Mucosa of rectum (tissue), 2 donors: ENCODE measurements around the gene SLC46A2.

Experiments used
- H3K27ac ChIP-seq, 2 donors: one replicate each; pipeline ENCODE4 v1.7.0; 2013; ENCODE audit warnings: inconsistent platforms in 2 of 2, low read depth in 2 of 2, low read length in 2 of 2
- H3K27me3 ChIP-seq, 2 donors: one replicate each; pipeline ENCODE4 v1.7.0; 2013; ENCODE audit warnings: low read length in 2 of 2; ENCODE audit not compliant: control insufficient read depth in 2 of 2, insufficient read depth in 2 of 2
- H3K36me3 ChIP-seq, 2 donors: one replicate each; pipeline ENCODE4 v1.7.0; 2013; ENCODE audit warnings: low read length in 2 of 2; ENCODE audit not compliant: control insufficient read depth in 2 of 2, insufficient read depth in 2 of 2
- H3K4me1 ChIP-seq, 2 donors: one replicate each; pipeline ENCODE4 v1.7.0; 2013; ENCODE audit warnings: low read length in 2 of 2, mild to moderate bottlenecking in 1 of 2; ENCODE audit not compliant: control insufficient read depth in 2 of 2, insufficient read depth in 2 of 2
- H3K4me3 ChIP-seq, 2 donors: one replicate each; pipeline ENCODE4 v1.7.0; 2013; ENCODE audit warnings: low read length in 2 of 2
- H3K9ac ChIP-seq, 2 donors: one replicate each; pipeline ENCODE4 v1.7.0; 2013; ENCODE audit warnings: low read length in 2 of 2, low read depth in 1 of 2, mild to moderate bottlenecking in 1 of 2
- H3K9me3 ChIP-seq, 2 donors: one replicate each; pipeline ENCODE4 v1.7.0; 2013; ENCODE audit warnings: low read length in 2 of 2; ENCODE audit not compliant: control insufficient read depth in 2 of 2
- donor health status: healthy.
- donor health status: Normal muscosa, but diverticular disease.

The SLC46A2 gene

DNA sequence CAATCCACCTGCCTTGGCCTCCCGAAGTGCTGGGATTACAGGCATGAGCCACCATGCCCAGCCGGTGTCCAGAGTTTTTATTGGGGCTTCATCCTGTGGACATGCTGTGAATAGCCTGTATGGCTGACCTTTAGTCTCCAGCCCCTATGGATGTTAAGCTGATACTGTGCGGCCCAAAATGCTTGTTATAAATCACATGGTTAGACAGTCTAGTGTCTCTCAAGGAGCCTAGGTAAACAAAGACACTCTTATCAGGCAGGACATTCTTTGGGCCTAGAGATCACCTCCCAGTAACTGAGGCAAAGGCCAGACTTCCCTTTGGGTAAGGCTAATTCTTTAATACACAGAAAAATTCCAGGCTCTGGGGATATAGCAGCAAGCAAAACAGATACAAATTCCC lies 22.0 kb upstream of the SLC46A2 start:
- Histone ChIP-seq H3K9me3 (no peaks in the 10 kb centered on the region), H3K27ac (no peak overlapping the region), H3K4me1 (peaks cover 0 to 7% of the 10 kb centered on the region in 2 donors), H3K27me3 (no peaks in the 10 kb centered on the region), H3K36me3 (no peaks in the 10 kb centered on the region), H3K9ac (no peak overlapping the region), H3K4me3 (no peak overlapping the region)

DNA sequence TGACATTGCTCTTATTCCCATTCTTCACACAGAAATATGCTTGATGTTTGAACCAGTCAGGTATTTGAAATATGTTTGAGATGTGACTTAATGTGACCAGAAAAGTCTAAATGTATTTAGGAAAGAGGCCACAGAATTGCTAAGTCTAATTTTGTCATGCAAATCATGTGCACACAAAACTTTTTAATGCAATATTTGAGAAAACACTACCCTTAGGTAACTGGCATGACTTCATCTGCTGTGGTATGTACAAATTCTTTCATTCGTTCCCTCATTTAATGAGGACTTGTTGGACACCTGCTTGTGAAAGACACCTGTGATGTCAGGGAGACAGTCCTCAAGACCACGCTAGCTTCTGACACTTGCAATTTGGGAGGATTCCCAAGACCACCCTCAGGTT lies 21.1 kb upstream of the SLC46A2 start:
- Histone ChIP-seq H3K27me3 (no peaks in the 10 kb centered on the region), H3K4me1 (no peaks in the 10 kb centered on the region), H3K9me3 (no peaks in the 10 kb centered on the region), H3K36me3 (no peaks in the 10 kb centered on the region), H3K4me3 (no peak overlapping the region), H3K9ac (no peak overlapping the region), H3K27ac (no peak overlapping the region)

DNA sequence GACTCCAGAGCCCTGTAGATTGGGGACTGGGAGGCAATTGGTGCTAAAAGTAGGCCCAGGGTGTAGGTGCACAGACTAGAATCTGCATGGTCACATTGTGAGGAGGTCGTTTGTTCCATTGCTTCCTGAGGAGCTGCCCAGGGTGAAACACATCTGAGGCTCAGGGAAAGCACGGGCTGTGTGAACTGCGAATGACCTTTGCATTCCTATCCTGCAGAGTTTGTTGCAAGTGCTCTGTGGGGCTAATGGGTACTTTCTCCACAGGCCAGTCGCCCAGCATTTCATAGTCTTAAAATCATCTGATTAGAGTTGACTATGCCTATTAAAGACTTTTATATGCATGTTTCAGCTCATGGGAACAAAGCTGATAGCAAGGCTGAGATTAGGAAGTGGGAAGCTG lies 14.4 kb upstream of the SLC46A2 start:
- no peaks in the 10 kb centered on the region for H3K27me3 ChIP-seq
- H3K4me3 ChIP-seq, result no peak overlapping the region
- no peaks in the 10 kb centered on the region for H3K4me1 ChIP-seq
- H3K9me3 ChIP-seq, result no peaks in the 10 kb centered on the region
- no peak overlapping the region for H3K9ac ChIP-seq
- no peak overlapping the region for H3K27ac ChIP-seq
- no peaks in the 10 kb centered on the region for H3K36me3 ChIP-seq

DNA sequence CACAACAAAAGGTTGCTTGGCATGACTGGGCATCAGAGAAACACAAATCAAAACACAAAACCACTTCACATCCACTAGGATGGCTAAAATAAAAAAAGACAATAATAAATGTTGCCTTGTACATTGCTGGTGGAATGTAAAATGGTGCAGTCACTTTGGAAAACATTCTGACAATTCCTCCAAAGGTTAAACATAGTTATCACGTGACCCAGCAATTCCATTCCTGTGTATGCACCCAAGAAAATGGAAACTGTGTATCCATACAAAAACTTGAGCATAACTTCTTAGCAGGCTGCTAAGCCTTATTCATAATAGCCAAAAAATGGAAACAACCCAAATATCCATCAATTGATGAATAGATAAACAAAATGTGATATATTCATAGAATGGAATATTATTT lies 10.2 kb upstream of the SLC46A2 start:
- Histone ChIP-seq H3K9me3 (no peaks in the 10 kb centered on the region), H3K27ac (no peak overlapping the region), H3K9ac (no peak overlapping the region), H3K4me3 (no peak overlapping the region), H3K4me1 (no peaks in the 10 kb centered on the region), H3K27me3 (peaks cover 0 to 3% of the 10 kb centered on the region in 2 donors), H3K36me3 (no peaks in the 10 kb centered on the region)

DNA sequence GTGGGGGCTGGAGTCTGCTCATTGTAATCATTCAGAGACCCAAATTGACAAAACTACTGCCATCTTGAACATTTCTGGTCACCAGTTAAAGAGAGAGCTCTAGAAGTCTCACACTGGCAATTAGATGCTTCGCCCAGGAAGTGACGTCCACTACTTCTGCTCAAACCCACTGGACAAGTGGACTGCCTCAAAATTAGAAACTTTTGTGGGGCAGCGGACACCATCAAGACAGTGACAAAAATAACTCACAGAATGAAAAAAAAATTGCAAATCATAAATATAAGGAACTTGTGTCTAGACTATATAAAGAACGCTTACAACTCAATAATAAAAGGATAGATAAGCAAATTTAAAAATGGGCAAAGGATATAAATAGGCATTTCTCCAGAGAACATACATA lies 9.8 kb upstream of the SLC46A2 start:
- no peaks in the 10 kb centered on the region for H3K9me3 ChIP-seq
- no peak overlapping the region for H3K27ac ChIP-seq
- peaks cover 0 to 3% of the 10 kb centered on the region in 2 donors for H3K27me3 ChIP-seq
- no peaks in the 10 kb centered on the region for H3K4me1 ChIP-seq
- no peak overlapping the region for H3K4me3 ChIP-seq
- H3K36me3 ChIP-seq, result no peaks in the 10 kb centered on the region
- H3K9ac ChIP-seq, result no peak overlapping the region

DNA sequence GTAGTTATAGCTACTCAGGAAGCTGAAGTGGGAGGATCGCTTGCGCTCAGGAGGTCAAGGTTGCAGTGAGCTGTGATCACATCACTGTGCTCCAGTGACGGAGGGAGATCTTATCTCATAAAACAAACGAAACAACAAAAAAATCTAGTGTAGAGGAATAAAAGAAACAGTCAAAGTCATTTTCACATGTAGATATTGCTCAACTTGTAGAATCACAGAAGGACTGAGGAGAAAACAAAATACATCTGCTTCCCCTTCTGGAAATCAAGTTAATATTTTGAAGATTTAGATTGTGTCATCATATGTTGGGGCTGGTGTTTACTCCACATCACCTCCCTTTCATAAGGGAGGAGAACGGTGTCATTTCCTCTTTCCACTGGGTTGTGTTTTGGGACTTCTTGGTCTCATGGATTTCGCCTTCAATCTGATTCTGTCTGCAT lies 8.2 kb upstream of the SLC46A2 start:
- H3K4me3 ChIP-seq, result no peak overlapping the region
- no peaks in the 10 kb centered on the region for H3K9me3 ChIP-seq
- no peak overlapping the region for H3K27ac ChIP-seq

DNA sequence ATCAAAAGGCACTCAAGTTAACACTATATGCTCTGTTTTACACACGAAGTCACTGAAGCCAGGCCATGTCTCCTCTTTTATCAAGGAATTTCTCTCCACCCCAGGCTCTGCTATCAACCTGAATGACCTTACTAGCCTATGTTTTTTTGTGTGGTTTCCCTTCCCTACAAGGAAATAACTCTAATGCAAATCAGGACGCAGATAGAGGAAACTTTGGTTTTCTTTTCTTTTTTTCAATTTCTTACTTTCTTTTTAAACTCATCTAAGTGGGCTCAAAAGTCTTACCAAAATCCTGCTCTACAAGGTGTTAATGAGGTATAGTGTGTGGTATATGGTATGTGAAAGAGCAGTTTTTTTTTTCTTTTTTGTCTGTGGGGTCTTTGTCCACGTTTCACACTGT lies 5.5 kb upstream of the SLC46A2 start:
- Histone ChIP-seq H3K27me3 (peaks cover 3 to 6% of the 10 kb centered on the region in 2 donors), H3K4me3 (no peak overlapping the region), H3K27ac (no peak overlapping the region), H3K9me3 (no peaks in the 10 kb centered on the region), H3K36me3 (no peaks in the 10 kb centered on the region), H3K4me1 (no peaks in the 10 kb centered on the region), H3K9ac (no peak overlapping the region)

More for the DNA sequence above, 8.2 kb upstream of the SLC46A2 start:
- Histone ChIP-seq H3K4me1 (no peaks in the 10 kb centered on the region), H3K9ac (no peak overlapping the region), H3K27me3 (peaks cover 0 to 3% of the 10 kb centered on the region in 2 donors), H3K36me3 (no peaks in the 10 kb centered on the region)

DNA sequence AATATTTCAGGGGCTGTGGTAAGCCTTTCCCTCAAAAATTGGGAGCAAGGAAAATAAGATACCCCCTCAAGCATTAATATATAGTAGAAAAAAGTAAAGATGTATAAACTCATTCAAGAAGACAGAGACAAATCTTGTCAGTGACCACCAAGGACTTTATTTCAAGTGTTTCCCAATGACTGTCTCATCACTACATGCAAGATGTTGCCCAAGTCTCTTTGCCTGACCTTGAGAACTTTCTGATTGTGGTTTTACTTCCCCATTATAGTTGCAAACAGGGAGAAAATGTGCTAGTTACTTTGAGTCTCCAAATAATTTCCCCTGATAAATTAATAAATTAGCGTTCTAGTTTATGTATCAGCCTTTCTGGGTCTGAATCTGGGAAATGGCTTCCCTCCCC lies 4.0 kb upstream of the SLC46A2 start:
- H3K36me3 ChIP-seq, result no peaks in the 10 kb centered on the region
- no peak overlapping the region for H3K4me3 ChIP-seq
- no peaks in the 10 kb centered on the region for H3K9me3 ChIP-seq
- H3K9ac ChIP-seq, result no peak overlapping the region
- H3K4me1 ChIP-seq, result no peaks in the 10 kb centered on the region
- H3K27me3 ChIP-seq, result peaks cover 8 to 9% of the 10 kb centered on the region in 2 donors
- H3K27ac ChIP-seq, result no peak overlapping the region

DNA sequence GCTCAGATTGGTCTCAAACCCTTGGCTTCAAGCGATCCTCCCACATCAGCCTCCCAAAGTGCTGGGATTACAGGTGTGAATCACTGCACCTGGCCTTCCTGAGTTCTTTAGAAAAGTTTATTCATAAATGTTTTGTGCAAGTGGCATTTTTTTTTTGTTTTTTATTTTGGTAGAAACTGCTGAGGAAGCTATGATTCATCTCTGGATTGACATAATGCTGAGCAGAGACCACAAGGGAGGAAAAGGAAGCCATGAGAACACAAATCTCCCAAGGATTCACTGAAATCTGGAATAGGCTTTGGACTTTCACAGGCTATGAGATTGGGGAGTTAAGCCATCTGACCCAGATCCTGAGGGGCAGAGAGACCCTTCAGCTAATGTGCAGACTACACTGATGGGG lies 3.4 kb upstream of the SLC46A2 start:
- H3K4me3 ChIP-seq, result no peak overlapping the region
- no peak overlapping the region for H3K9ac ChIP-seq
- H3K9me3 ChIP-seq, result no peaks in the 10 kb centered on the region
- no peaks in the 10 kb centered on the region for H3K36me3 ChIP-seq
- H3K27ac ChIP-seq, result no peak overlapping the region
- H3K4me1 ChIP-seq, result no peaks in the 10 kb centered on the region
- H3K27me3 ChIP-seq, result peaks cover 12 to 15% of the 10 kb centered on the region in 2 donors

DNA sequence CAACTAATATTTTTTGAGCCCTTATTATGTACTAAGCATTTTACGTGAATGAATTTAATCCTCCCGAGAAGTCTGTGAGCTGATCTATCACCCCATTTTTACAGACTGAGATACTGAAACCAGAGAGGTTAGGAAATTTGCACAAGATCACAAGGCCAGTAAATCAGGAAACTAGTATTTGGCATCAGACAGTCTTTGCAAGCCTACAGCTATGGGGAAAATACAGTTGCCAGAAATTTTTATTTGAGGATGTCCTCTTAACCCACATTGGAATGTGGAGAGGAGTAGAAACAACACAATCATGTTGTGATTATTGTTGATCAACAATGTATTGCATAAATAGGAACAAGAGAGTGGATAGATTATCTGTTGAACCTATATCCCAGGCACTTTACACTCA lies 2.3 kb upstream of the SLC46A2 start:
- no peak overlapping the region for H3K27ac ChIP-seq
- no peak overlapping the region for H3K4me3 ChIP-seq
- no peak overlapping the region for H3K9ac ChIP-seq
- H3K4me1 ChIP-seq, result no peaks in the 10 kb centered on the region
- H3K9me3 ChIP-seq, result no peaks in the 10 kb centered on the region
- no peaks in the 10 kb centered on the region for H3K36me3 ChIP-seq
- H3K27me3 ChIP-seq, result peaks cover 12% of the 10 kb centered on the region in 2 donors

DNA sequence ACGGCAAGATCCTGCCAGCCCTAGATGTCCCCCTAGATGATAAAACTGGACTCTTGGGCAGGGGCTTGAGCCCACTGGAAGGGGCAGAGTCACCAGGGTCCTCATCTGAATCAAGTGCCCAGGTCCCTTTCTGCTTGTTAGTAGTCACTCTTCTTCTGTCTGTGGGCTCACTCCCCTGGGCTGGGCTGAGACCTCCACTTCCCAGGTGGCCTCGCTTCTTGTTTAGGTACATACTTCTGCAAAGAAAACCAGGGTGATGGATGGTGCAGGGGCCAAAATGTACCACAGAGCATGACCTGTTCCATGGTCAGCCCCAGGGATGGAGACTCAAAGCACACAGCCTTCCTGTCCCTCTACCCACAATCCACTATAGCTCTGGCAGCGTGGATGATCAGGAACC lies 845 bp upstream of the SLC46A2 start:
- Histone ChIP-seq H3K27me3 (peaks cover 12% of the 10 kb centered on the region in 2 donors), H3K9me3 (no peaks in the 10 kb centered on the region), H3K4me1 (no peaks in the 10 kb centered on the region), H3K36me3 (no peaks in the 10 kb centered on the region), H3K9ac (no peak overlapping the region), H3K4me3 (no peak overlapping the region), H3K27ac (no peak overlapping the region)
